ENCODE data around the gene MACF1.
"Not testable (repeated sequence)": the region's sequence is repeated elsewhere in the genome, so short reads cannot be mapped to it uniquely, and the experiment has no call there.

MACF1 gene

DNA sequence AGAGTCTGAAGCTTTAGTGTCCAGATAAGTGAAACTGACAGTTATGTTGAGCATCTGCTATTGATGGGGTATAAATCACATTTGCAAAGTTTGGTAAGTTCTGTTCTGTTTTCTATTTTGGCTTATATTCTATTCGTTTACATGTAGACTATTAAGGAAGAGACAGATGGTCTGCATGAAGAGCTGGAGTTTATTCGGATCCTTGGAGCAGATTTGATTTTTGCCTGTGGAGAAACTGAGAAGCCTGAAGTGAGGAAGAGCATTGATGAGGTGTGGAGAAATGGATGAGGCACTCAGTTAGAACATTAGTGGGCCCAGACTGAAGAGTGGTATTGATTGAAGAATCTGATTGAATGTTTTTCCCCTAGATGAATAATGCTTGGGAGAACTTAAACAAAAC is 236.4 kb downstream of the MACF1 start:
- H3K27ac Mint-ChIP-seq: no peak overlapping the region
- peaks cover 65% of the 10 kb centered on the region for H3K36me3 Mint-ChIP-seq
- DNase-seq: no peak
- H3K27me3 Mint-ChIP-seq: no peaks in the 10 kb centered on the region
- H3K4me3 Mint-ChIP-seq: no peak overlapping the region
- no peaks in the 10 kb centered on the region for H3K9me3 Mint-ChIP-seq
- CTCF ChIA-PET: no interaction called here
- no peaks in the 10 kb centered on the region for H3K4me1 Mint-ChIP-seq

GRCh38 chr1:39441797-39442196 is 237.3 kb downstream of the MACF1 start:
- Mint-ChIP-seq H3K27ac (no peak overlapping the region), H3K36me3 (peaks cover 60% of the 10 kb centered on the region), H3K4me3 (no peak overlapping the region), H3K27me3 (no peaks in the 10 kb centered on the region), H3K9me3 (no peaks in the 10 kb centered on the region), H3K4me1 (no peaks in the 10 kb centered on the region)
- CTCF ChIA-PET: no interaction called here
- DNase-seq: no peak

GRCh38 chr1:39445573-39445972 is 241.1 kb downstream of the MACF1 start:
- Mint-ChIP-seq H3K4me1 (no peaks in the 10 kb centered on the region), H3K27me3 (no peaks in the 10 kb centered on the region), H3K9me3 (no peaks in the 10 kb centered on the region), H3K27ac (no peak overlapping the region), H3K36me3 (peaks cover 73% of the 10 kb centered on the region), H3K4me3 (no peak overlapping the region)
- CTCF ChIA-PET: no interaction called here
- DNase-seq: no peak

GRCh38 chr1:39446986-39447567 is 242.6 kb downstream of the MACF1 start:
- H3K36me3 Mint-ChIP-seq: peaks cover 78% of the 10 kb centered on the region
- no peak for DNase-seq
- H3K27me3 Mint-ChIP-seq: no peaks in the 10 kb centered on the region
- H3K4me3 Mint-ChIP-seq: no peak overlapping the region
- no peak overlapping the region for H3K27ac Mint-ChIP-seq
- CTCF ChIA-PET: interaction anchor here (0.7 to 0.8 kb wide), 2 partner anchors 18 to 22 kb away, joined by 3 read pairs; no protein-coding TSS in a partner anchor
- H3K4me1 Mint-ChIP-seq: peaks cover 8% of the 10 kb centered on the region
- no peaks in the 10 kb centered on the region for H3K9me3 Mint-ChIP-seq

GRCh38 chr1:39450041-39450440 is 245.5 kb downstream of the MACF1 start:
- peaks cover 14% of the 10 kb centered on the region for H3K4me1 Mint-ChIP-seq
- H3K4me3 Mint-ChIP-seq, DNase-seq, CTCF ChIA-PET, H3K27me3 Mint-ChIP-seq, H3K9me3 Mint-ChIP-seq, H3K27ac Mint-ChIP-seq: not testable (repeated sequence)
- peaks cover 77% of the 10 kb centered on the region for H3K36me3 Mint-ChIP-seq

- H3K36me3 Mint-ChIP-seq: peaks cover 80% of the 10 kb centered on the region
- CTCF ChIA-PET: no interaction called here
- H3K27me3 Mint-ChIP-seq: no peaks in the 10 kb centered on the region
- no peak for DNase-seq
- no peaks in the 10 kb centered on the region for H3K9me3 Mint-ChIP-seq
- peaks cover 14% of the 10 kb centered on the region for H3K4me1 Mint-ChIP-seq
- no peak overlapping the region for H3K4me3 Mint-ChIP-seq
- H3K27ac Mint-ChIP-seq: no peak overlapping the region
Observed at GRCh38 chr1:39450956-39451606, 246.6 kb downstream of the MACF1 start.

DNA sequence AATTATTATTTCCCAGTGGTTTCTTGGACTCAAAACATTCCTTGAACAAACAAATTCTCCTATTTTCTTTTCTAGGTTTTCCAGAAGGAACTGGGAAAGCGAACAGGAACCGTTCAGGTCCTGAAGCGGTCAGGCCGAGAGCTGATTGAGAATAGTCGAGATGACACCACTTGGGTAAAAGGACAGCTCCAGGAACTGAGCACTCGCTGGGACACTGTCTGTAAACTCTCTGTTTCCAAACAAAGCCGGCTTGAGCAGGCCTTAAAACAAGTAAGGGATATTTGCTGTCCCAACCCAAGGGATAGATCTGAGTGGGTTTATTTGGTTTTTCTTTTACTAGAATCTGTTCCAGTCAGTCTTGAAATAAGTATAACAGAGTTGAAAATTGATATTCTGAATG is 247.6 kb downstream of the MACF1 start:
- Mint-ChIP-seq H3K4me3 (no peak overlapping the region), H3K27me3 (no peaks in the 10 kb centered on the region), H3K4me1 (peaks cover 14% of the 10 kb centered on the region), H3K27ac (no peak overlapping the region), H3K9me3 (no peaks in the 10 kb centered on the region), H3K36me3 (peaks cover 84% of the 10 kb centered on the region)
- CTCF ChIA-PET: no interaction called here
- no peak for DNase-seq

GRCh38 chr1:39452540-39452939 is 248.0 kb downstream of the MACF1 start:
- Mint-ChIP-seq H3K4me3 (no peak overlapping the region), H3K27ac (peak overlapping the region; percentile 49), H3K27me3 (no peaks in the 10 kb centered on the region), H3K4me1 (peaks cover 14% of the 10 kb centered on the region), H3K9me3 (no peaks in the 10 kb centered on the region), H3K36me3 (peaks cover 84% of the 10 kb centered on the region)
- DNase-seq: peak; percentile 37
- CTCF ChIA-PET: no interaction called here

DNA sequence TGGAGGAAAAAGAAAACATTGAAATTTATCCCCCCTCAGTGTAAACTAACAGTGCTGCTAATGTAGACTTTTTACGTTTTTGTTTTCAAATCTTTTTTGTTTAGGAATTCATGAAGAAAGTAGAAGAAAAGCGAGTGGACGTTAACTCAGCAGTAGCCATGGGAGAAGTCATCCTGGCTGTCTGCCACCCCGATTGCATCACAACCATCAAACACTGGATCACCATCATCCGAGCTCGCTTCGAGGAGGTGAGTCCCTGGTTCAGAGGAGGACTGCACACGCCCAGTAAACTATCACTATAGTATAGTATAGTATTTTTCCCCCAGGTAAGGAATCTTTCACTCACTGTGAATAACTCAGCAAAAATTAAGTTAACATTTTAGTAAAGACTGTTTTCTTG is 249.1 kb downstream of the MACF1 start:
- Mint-ChIP-seq H3K4me1 (peaks cover 14% of the 10 kb centered on the region), H3K4me3 (no peak overlapping the region), H3K9me3 (no peaks in the 10 kb centered on the region), H3K27me3 (no peaks in the 10 kb centered on the region), H3K27ac (no peak overlapping the region), H3K36me3 (peaks cover 85% of the 10 kb centered on the region)
- no peak for DNase-seq
- CTCF ChIA-PET: no interaction called here

- DNase-seq: no peak
- Mint-ChIP-seq H3K27me3 (no peaks in the 10 kb centered on the region), H3K4me3 (no peak overlapping the region), H3K27ac (no peak overlapping the region), H3K36me3 (peaks cover 83% of the 10 kb centered on the region), H3K9me3 (no peaks in the 10 kb centered on the region), H3K4me1 (no peaks in the 10 kb centered on the region)
- CTCF ChIA-PET: no interaction called here
Observed at GRCh38 chr1:39458991-39459390, 254.5 kb downstream of the MACF1 start.

GRCh38 chr1:39462074-39462473 is 257.6 kb downstream of the MACF1 start:
- Mint-ChIP-seq H3K4me3 (no peak overlapping the region), H3K4me1 (no peaks in the 10 kb centered on the region), H3K27me3 (no peaks in the 10 kb centered on the region), H3K9me3 (no peaks in the 10 kb centered on the region), H3K36me3 (peaks cover 74% of the 10 kb centered on the region), H3K27ac (peak overlapping the region; percentile 45)
- DNase-seq: no peak
- CTCF ChIA-PET: no interaction called here

DNA sequence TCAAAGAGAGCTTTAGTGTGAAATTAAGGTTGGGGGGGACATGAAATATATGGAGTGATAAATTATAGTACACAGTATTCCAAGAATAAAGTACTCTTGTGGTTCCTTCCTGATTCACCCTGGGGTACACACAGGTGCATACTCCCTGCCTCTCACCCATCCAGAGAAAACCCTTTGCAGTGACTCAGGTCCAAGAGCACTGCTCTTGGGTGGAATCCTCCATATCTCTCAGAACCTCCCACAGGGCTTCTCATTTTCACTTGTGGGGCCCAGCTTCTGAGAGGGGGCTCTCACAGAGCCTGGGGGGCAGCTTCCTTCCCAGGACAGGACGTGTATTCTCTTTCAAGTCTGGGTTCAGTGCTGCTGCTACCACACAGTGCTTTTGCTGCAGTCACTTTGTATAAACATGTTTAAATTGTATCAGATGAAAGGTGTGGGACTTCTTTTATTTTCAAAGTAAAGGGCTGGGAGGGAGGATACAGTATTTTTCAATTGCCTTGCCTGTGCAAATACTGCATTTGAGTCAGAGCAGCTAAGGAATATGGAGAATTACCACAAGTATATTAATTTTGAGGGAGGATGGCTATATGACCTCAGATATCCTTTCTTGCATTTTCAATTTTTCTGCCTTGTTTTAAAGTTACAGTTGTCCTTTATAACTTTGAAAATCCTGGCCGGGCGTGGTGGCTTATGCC is 262.1 kb downstream of the MACF1 start:
- CTCF ChIA-PET: no interaction called here
- Mint-ChIP-seq H3K4me3 (no peak overlapping the region), H3K36me3 (peaks cover 59% of the 10 kb centered on the region), H3K27me3 (no peaks in the 10 kb centered on the region), H3K9me3 (no peaks in the 10 kb centered on the region), H3K4me1 (no peaks in the 10 kb centered on the region), H3K27ac (peak overlapping the region; percentile 29)
- DNase-seq: no peak

DNA sequence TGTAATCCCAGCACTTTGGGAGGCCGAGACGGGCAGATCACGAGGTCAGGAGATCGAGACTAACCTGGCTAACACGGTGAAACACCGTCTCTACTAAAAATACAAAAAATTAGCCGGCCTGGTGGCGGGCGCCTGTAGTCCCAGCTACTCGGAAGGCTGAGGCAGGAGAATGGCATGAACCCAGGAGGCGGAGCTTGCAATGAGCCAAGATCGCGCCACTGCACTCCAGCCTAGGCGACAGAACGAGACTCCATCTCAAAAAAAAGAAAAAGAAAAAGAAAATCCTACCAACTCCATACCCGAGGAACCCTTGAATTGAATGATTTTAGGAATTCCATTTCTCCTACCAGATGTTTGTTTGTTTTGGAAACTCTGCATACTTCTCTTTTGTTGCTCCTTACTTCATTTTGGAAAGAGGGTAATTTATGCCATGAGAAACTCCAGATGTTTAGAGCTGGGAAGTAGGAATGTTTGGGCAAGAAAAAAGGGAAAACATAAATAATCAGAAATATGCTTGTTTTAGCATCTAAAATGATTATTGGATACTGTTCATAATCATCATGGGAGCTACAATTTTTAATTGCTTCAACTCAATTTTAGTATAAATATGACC is 262.7 kb downstream of the MACF1 start:
- not testable (repeated sequence) for H3K4me3 Mint-ChIP-seq, DNase-seq, H3K9me3 Mint-ChIP-seq, H3K27me3 Mint-ChIP-seq, H3K4me1 Mint-ChIP-seq, H3K27ac Mint-ChIP-seq
- peaks cover 56% of the 10 kb centered on the region for H3K36me3 Mint-ChIP-seq
- CTCF ChIA-PET: interaction anchor here (0.7 to 1.5 kb wide), 2 partner anchors 22 to 72 kb away, joined by 3 read pairs; no protein-coding TSS in a partner anchor

GRCh38 chr1:39469150-39469549 is 264.7 kb downstream of the MACF1 start:
- Mint-ChIP-seq H3K27ac (peak overlapping the region; percentile 4), H3K4me1 (no peaks in the 10 kb centered on the region), H3K36me3 (peaks cover 52% of the 10 kb centered on the region), H3K4me3 (no peak overlapping the region), H3K9me3 (no peaks in the 10 kb centered on the region), H3K27me3 (no peaks in the 10 kb centered on the region)
- CTCF ChIA-PET: interaction anchor here (1.0 kb wide), 1 partner anchor 9 kb away, joined by 3 read pairs; no protein-coding TSS in a partner anchor
- DNase-seq: no peak

GRCh38 chr1:39470040-39470439 is 265.5 kb downstream of the MACF1 start:
- CTCF ChIA-PET: no interaction called here
- no peak for DNase-seq
- Mint-ChIP-seq H3K36me3 (peaks cover 54% of the 10 kb centered on the region), H3K9me3 (no peaks in the 10 kb centered on the region), H3K27me3 (no peaks in the 10 kb centered on the region), H3K4me3 (no peak overlapping the region), H3K27ac (no peak overlapping the region), H3K4me1 (no peaks in the 10 kb centered on the region)

All from activated naive CD4-positive, alpha-beta T cell treated with anti-CD3 and anti-CD28 coated beads, Interleukin-2, amount 10 ng/mL, durations not matched to agents 7 days and 5 days (primary cell).